IMR-90 (cell line): Measurements from ENCODE around the gene CYP27C1. TPM values are rescaled to one million over a fixed set of nuclear protein-coding genes. Genes with fewer than 3 reads are reported as not detected.

Source experiments
- ATAC-seq: fragments of 200-7000 bp; cut with Tn5 transposase; 2 replicates; pipeline ENCODE4 v1.9.1; 2020; ENCODE audit warnings: low read depth, mild to moderate bottlenecking, moderate library complexity
- BruUV-seq: library from RNA; stranded (reverse); fragments of 400-500 nt; replicated peaks from 2 replicates; lab custom pipeline; 2021; lab: Mats Ljungman, UMichigan
- CTCF ChIA-PET: fragments of 300-600 bp; formaldehyde crosslinking; extraction: SDS; loops from one replicate; lab custom pipeline; 2021; ENCODE audit warnings: antibody characterized with exemption; lab: Yijun Ruan, JAX
- POLR2A ChIA-PET: fragments of 300-600 bp; sonication (Branson Sonifier 250); formaldehyde crosslinking; loops from one replicate; lab custom pipeline; 2022; ENCODE audit warnings: antibody characterized with exemption; ENCODE audit not compliant: unreplicated experiment; lab: Charles Lee
- DNase-seq: peaks from one replicate; pipeline ENCODE4 v3.0.0; 2013
- H2AFZ ChIP-seq: replicated peaks from 2 replicates; pipeline ENCODE3; 2013; ENCODE audit warnings: low read length, mild to moderate bottlenecking; ENCODE audit not compliant: poor library complexity
- H2AK5ac ChIP-seq: 2 replicates; pipeline ENCODE4 v1.6.1; 2013; ENCODE audit warnings: low read depth, low read length, inconsistent platforms
- H2AK9ac ChIP-seq: replicated peaks from 2 replicates; pipeline ENCODE3; 2013; ENCODE audit warnings: mild to moderate bottlenecking, low read depth, low read length, moderate library complexity; ENCODE audit not compliant: poor library complexity
- H2BK120ac ChIP-seq: 2 replicates; pipeline ENCODE4 v1.6.1; 2013; ENCODE audit warnings: low read depth, low read length, inconsistent platforms
- H2BK15ac ChIP-seq: 3 replicates; pipeline ENCODE4 v1.6.1; 2013; ENCODE audit warnings: low read depth, low read length, inconsistent platforms
- H2BK20ac ChIP-seq: 2 replicates; pipeline ENCODE4 v1.6.1; 2013; ENCODE audit warnings: low read depth, mild to moderate bottlenecking, inconsistent platforms, low read length, moderate library complexity
- H2BK5ac ChIP-seq: 2 replicates; pipeline ENCODE4 v1.6.1; 2013; ENCODE audit warnings: mild to moderate bottlenecking, low read depth, low read length, inconsistent platforms; ENCODE audit not compliant: poor library complexity, severe bottlenecking
- H3K14ac ChIP-seq: replicated peaks from 2 replicates; pipeline ENCODE4 v1.6.1; 2013; ENCODE audit warnings: low read depth, low read length, inconsistent platforms
- H3K18ac ChIP-seq: 2 replicates; pipeline ENCODE4 v1.6.1; 2013; ENCODE audit warnings: low read depth, low read length, control low read depth
- H3K23ac ChIP-seq: 2 replicates; pipeline ENCODE4 v1.6.1; 2013; ENCODE audit warnings: low read depth, low read length, inconsistent platforms
- H3K27ac ChIP-seq: 2 replicates; pipeline ENCODE4 v1.5.1; 2013; ENCODE audit warnings: mild to moderate bottlenecking, control low read depth, low read length; ENCODE audit not compliant: insufficient read depth
- H3K27me3 ChIP-seq: 2 replicates; pipeline ENCODE4 v1.6.1; 2013; ENCODE audit warnings: low read length; ENCODE audit not compliant: control insufficient read depth, insufficient read depth
- H3K36me3 ChIP-seq: 2 replicates; pipeline ENCODE4 v1.6.1; 2013; ENCODE audit warnings: low read length, mixed read lengths; ENCODE audit not compliant: control insufficient read depth, insufficient read depth
- H3K4ac ChIP-seq: 2 replicates; pipeline ENCODE4 v1.6.1; 2013; ENCODE audit warnings: low read depth, low read length, inconsistent platforms
- H3K4me1 ChIP-seq: 2 replicates; pipeline ENCODE4 v1.6.1; 2013; ENCODE audit warnings: low read length, mixed read lengths; ENCODE audit not compliant: control insufficient read depth, insufficient read depth
- H3K4me2 ChIP-seq: 2 replicates; pipeline ENCODE4 v1.6.1; 2013; ENCODE audit warnings: low read depth, mild to moderate bottlenecking, control low read depth, low read length, moderate library complexity
- H3K4me3 ChIP-seq: 2 replicates; pipeline ENCODE4 v1.5.1; 2013; ENCODE audit warnings: low read depth, mild to moderate bottlenecking, control low read depth, low read length, moderate library complexity; ENCODE audit not compliant: insufficient read depth
- H3K56ac ChIP-seq: 2 replicates; pipeline ENCODE4 v1.6.1; 2013; ENCODE audit warnings: low read length, inconsistent platforms; ENCODE audit not compliant: insufficient read depth; ENCODE audit errors: extremely low read depth
- H3K79me1 ChIP-seq, 2 experiments: 2 replicates each; pipeline ENCODE4 v1.6.1; 2013; ENCODE audit warnings: low read length in 2 of 2, inconsistent platforms in 1 of 2, low read depth in 1 of 2
- H3K9ac ChIP-seq: 2 replicates; pipeline ENCODE4 v1.6.1; 2013; ENCODE audit warnings: low read depth, low read length, control low read depth
- H3K9me1 ChIP-seq: 2 replicates; pipeline ENCODE4 v1.6.1; 2013; ENCODE audit warnings: low read length, inconsistent platforms; ENCODE audit not compliant: insufficient read depth
- H3K9me3 ChIP-seq: 2 replicates; pipeline ENCODE4 v1.6.1; 2013; ENCODE audit warnings: low read length; ENCODE audit not compliant: control insufficient read depth, insufficient read depth
- H4K20me1 ChIP-seq: 2 replicates; pipeline ENCODE4 v1.6.1; 2013; ENCODE audit warnings: low read length, inconsistent platforms; ENCODE audit not compliant: insufficient read depth
- H4K5ac ChIP-seq: 2 replicates; pipeline ENCODE4 v1.6.1; 2013; ENCODE audit warnings: mild to moderate bottlenecking, low read depth, low read length, control low read depth
- H4K8ac ChIP-seq, 2 experiments: 2 replicates each; pipeline ENCODE4 v1.6.1; 2013; ENCODE audit warnings: low read depth in 2 of 2, low read length in 2 of 2, control low read depth in 1 of 2, inconsistent platforms in 1 of 2
- H4K91ac ChIP-seq: 2 replicates; pipeline ENCODE4 v1.6.1; 2013; ENCODE audit warnings: low read depth, low read length, inconsistent platforms; ENCODE audit not compliant: insufficient read depth
- BHLHE40 ChIP-seq: fragments of 150-350 bp; IDR thresholded peaks from 2 replicates; pipeline ENCODE4 v1.6.1; 2016; ENCODE audit warnings: mild to moderate bottlenecking, low read depth, low read length
- CEBPB ChIP-seq: IDR thresholded peaks from 2 replicates; pipeline ENCODE4 v1.6.1; 2012; ENCODE audit warnings: low read depth, low read length, improper control_type of control experiment
- CHD1 ChIP-seq: IDR thresholded peaks from 2 replicates; pipeline ENCODE4 v1.6.1; 2012; ENCODE audit warnings: low read depth, low read length, improper control_type of control experiment
- CTCF ChIP-seq: conservative IDR thresholded peaks from 2 replicates; pipeline ENCODE4 v1.5.1; 2012; ENCODE audit warnings: mild to moderate bottlenecking, low read depth, low read length, improper control_type of control experiment
- ELK1 ChIP-seq: fragments of 150-350 bp; IDR thresholded peaks from 2 replicates; pipeline ENCODE4 v1.6.1; 2016; ENCODE audit warnings: low read depth, mild to moderate bottlenecking, low read length, moderate library complexity, borderline replicate concordance
- FOS ChIP-seq: fragments of 150-350 bp; IDR thresholded peaks from 2 replicates; pipeline ENCODE4 v1.6.1; 2016; ENCODE audit warnings: low read depth, low read length
- MAFK ChIP-seq: IDR thresholded peaks from 2 replicates; pipeline ENCODE4 v1.6.1; 2012; ENCODE audit warnings: low read depth, low read length, improper control_type of control experiment
- MAZ ChIP-seq: IDR thresholded peaks from 2 replicates; pipeline ENCODE4 v1.6.1; 2012; ENCODE audit warnings: low read depth, mild to moderate bottlenecking, low read length, improper control_type of control experiment, moderate library complexity, borderline replicate concordance
- MXI1 ChIP-seq: IDR thresholded peaks from 2 replicates; pipeline ENCODE4 v1.6.1; 2012; ENCODE audit warnings: low read depth, mild to moderate bottlenecking, low read length, moderate library complexity, borderline replicate concordance
- NFE2L2 ChIP-seq: fragments of 150-350 bp; IDR thresholded peaks from 2 replicates; pipeline ENCODE4 v1.6.1; 2016; ENCODE audit warnings: low read depth, mild to moderate bottlenecking, low read length
- POLR2A ChIP-seq: IDR thresholded peaks from 2 replicates; pipeline ENCODE4 v1.6.1; 2012; ENCODE audit warnings: mild to moderate bottlenecking, low read depth, low read length
- RAD21 ChIP-seq: IDR thresholded peaks from 2 replicates; pipeline ENCODE4 v1.6.1; 2012; ENCODE audit warnings: low read length, improper control_type of control experiment
- RCOR1 ChIP-seq: IDR thresholded peaks from 2 replicates; pipeline ENCODE4 v1.6.1; 2012; ENCODE audit warnings: mild to moderate bottlenecking, low read length, improper control_type of control experiment; ENCODE audit not compliant: insufficient replicate concordance
- RFX5 ChIP-seq: IDR thresholded peaks from 2 replicates; pipeline ENCODE4 v1.8.0; 2012; ENCODE audit warnings: low read depth, mild to moderate bottlenecking, low read length, moderate library complexity
- SMC3 ChIP-seq: fragments of 150-350 bp; IDR thresholded peaks from 2 replicates; pipeline ENCODE4 v1.6.1; 2016; ENCODE audit warnings: low read depth, mild to moderate bottlenecking, antibody characterized with exemption, low read length, moderate library complexity
- USF2 ChIP-seq: fragments of 150-350 bp; IDR thresholded peaks from 2 replicates; pipeline ENCODE4 v1.6.1; 2017; ENCODE audit warnings: mild to moderate bottlenecking, antibody characterized with exemption, low read length, low read depth
- WGBS, 2 experiments: methylation state at CpG; one replicate each; pipeline versions ENCODE4 v1.1.5 to v1.1.7; 2013; ENCODE audit warnings: missing lambda C conversion rate in 2 of 2; ENCODE audit not compliant: insufficient read length in 1 of 2; ENCODE audit errors: extremely low coverage in 2 of 2; 5-methylcytosine and 5-hydroxymethylcytosine counted together
- dilution Hi-C: fragments of 300-500 bp; cut with HindIII; formaldehyde crosslinking; loops from one replicate; pipeline ENCODE4 v1.14.3; 2018; ENCODE audit warnings: low sequenced_read_pairs; ENCODE audit not compliant: unreplicated experiment
- in situ Hi-C: fragments of 300-500 bp; cut with MboI; formaldehyde crosslinking; loops from 3 replicates; pipeline ENCODE4 v1.14.3; 2019; ENCODE audit warnings: low sequenced_read_pairs, inconsistent platforms, mixed read lengths
- intact Hi-C: fragments of 100-400 bp; cut with micrococcal nuclease; formaldehyde crosslinking; loops from 2 replicates; pipeline ENCODE4 v1.10.0; 2022
- polyA plus RNA-seq, 3 experiments: library from polyadenylated mRNA; depleted of rRNA; stranded (reverse); fragments of >200 nt; gene quantifications; 2 replicates each; pipeline ENCODE4 v1.2.3, GENCODE V29; 2012; ENCODE audit warnings: low replicate concordance in 1 of 3
- total RNA-seq: library from RNA; depleted of rRNA; stranded (reverse); fragments of >200 nt; gene quantifications from 2 replicates; pipeline ENCODE4 v1.2.3, GENCODE V29; 2012

The CYP27C1 gene
- total and polyA plus RNA-seq, 2 of the 4 experiments (the other 2 are of a cell fraction): not detected

DNA sequence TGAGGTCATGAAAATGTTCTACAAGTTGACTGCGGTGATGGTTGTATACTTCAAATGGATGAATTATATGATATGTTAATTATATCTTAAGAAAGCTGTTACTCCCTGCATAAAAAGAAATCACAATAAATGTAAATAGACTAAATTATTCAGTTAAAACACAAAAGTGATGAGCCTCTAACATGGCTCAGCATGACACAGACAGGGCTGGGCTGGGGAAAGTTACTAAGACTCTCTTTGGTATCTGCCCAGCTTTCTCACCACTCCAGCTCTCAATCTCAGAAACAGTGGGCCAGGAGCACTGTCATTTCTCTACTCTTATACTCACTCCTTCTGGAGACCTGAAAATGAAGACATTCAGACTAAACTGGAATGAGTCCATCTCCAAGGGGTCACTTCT lies 3.5 kb downstream of the CYP27C1 start:
- H3K4me2 ChIP-seq: no peak overlapping the region
- H3K23ac ChIP-seq: no peak overlapping the region
- H3K18ac ChIP-seq: no peak overlapping the region
- DNase-seq (no peak), ATAC-seq (no peak)
- no peak overlapping the region for H3K27ac ChIP-seq
- H3K27me3 ChIP-seq: peaks cover 50% of the 10 kb centered on the region
- H2AFZ ChIP-seq: no peak overlapping the region
- no peak overlapping the region for H2AK9ac ChIP-seq
- no peak overlapping the region for H3K14ac ChIP-seq
- no peak overlapping the region for H2BK15ac ChIP-seq
- CTCF ChIA-PET: no interaction called here
- peaks cover 4% of the 10 kb centered on the region; the same call in 1 of the 2 replicates for H3K4me1 ChIP-seq
- TF ChIP-seq NFE2L2 (no peak), CHD1 (no peak), RCOR1 (no peak), POLR2A (no peak), CEBPB (no peak), USF2 (no peak), ELK1 (no peak), BHLHE40 (no peak), MXI1 (no peak), MAZ (no peak), RFX5 (no peak), MAFK (no peak), CTCF (no peak), SMC3 (no peak), RAD21 (no peak), FOS (no peak)
- no peak overlapping the region for H3K9ac ChIP-seq
- H3K4me3 ChIP-seq: no peak overlapping the region
- peaks cover 5% of the 10 kb centered on the region; the same call in 1 of the 2 replicates for H4K20me1 ChIP-seq
- H3K79me1 ChIP-seq: no peaks in the 10 kb centered on the region
- H3K9me1 ChIP-seq: no peaks in the 10 kb centered on the region
- WGBS, 2 experiments: no CpG with 5 or more reads among the region's 1 CpG
- H4K91ac ChIP-seq: no peak overlapping the region
- no peak overlapping the region for H4K5ac ChIP-seq
- no peak overlapping the region for H2BK120ac ChIP-seq
- no peak overlapping the region for H4K8ac ChIP-seq
- in situ Hi-C loops: no loop called here
- peaks cover 18% of the 10 kb centered on the region for H3K9me3 ChIP-seq
- H3K36me3 ChIP-seq: no peaks in the 10 kb centered on the region
- no peak overlapping the region for H2BK20ac ChIP-seq
- H2AK5ac ChIP-seq: no peak overlapping the region
- no peak overlapping the region for H3K4ac ChIP-seq
- H3K56ac ChIP-seq: no peak overlapping the region
- BruUV-seq: no TSS peak
- dilution Hi-C loops: no loop called here
- H2BK5ac ChIP-seq: no peak overlapping the region
- intact Hi-C loops: no loop called here
- POLR2A ChIA-PET: no interaction called here
